KOPT-K1 (cell line): Measurements from ENCODE around the gene LIF.

Experiments used
- H3K27ac ChIP-seq: fragments of 200-600 bp; sonication (generic); 2 replicates; pipeline ENCODE4 v1.5.1; 2016; ENCODE audit warnings: antibody characterized with exemption, mild to moderate bottlenecking, low read depth, low read length; ENCODE audit not compliant: poor library complexity, severe bottlenecking
- H3K36me3 ChIP-seq: fragments of 200-600 bp; sonication (generic); 2 replicates; pipeline ENCODE4 v1.5.1; 2017; ENCODE audit warnings: antibody characterized with exemption, mild to moderate bottlenecking, low read length, moderate library complexity; ENCODE audit not compliant: insufficient read depth
- H3K9me3 ChIP-seq: fragments of 200-600 bp; sonication (generic); 2 replicates; pipeline ENCODE4 v1.5.1; 2017; ENCODE audit warnings: antibody characterized with exemption, low read length, mild to moderate bottlenecking; ENCODE audit not compliant: insufficient read depth, poor library complexity, severe bottlenecking

Gene LIF

GRCh38 chr22:30287648-30288418 is 41.3 kb upstream of the LIF start:
- no peaks in the 10 kb centered on the region for H3K9me3 ChIP-seq
- H3K27ac ChIP-seq = peak overlapping the region; percentile 79
- peaks cover 21% of the 10 kb centered on the region for H3K36me3 ChIP-seq

- peaks cover 13% of the 10 kb centered on the region for H3K36me3 ChIP-seq
- H3K27ac ChIP-seq = peak overlapping the region; percentile 35
- H3K9me3 ChIP-seq = no peaks in the 10 kb centered on the region
Observed at GRCh38 chr22:30286813-30287647, 40.5 kb upstream of the LIF start.

- Histone ChIP-seq H3K9me3 (no peaks in the 10 kb centered on the region), H3K27ac (peak overlapping the region; percentile 35), H3K36me3 (peaks cover 6% of the 10 kb centered on the region)
Observed at GRCh38 chr22:30286331-30286730, 39.8 kb upstream of the LIF start.

GRCh38 chr22:30285846-30286200 is 39.3 kb upstream of the LIF start:
- peaks cover under 1% of the 10 kb centered on the region; the same call in 1 of the 2 replicates for H3K36me3 ChIP-seq
- H3K9me3 ChIP-seq = no peaks in the 10 kb centered on the region
- peak overlapping the region; percentile 35 for H3K27ac ChIP-seq

- Histone ChIP-seq H3K36me3 (no peaks in the 10 kb centered on the region), H3K27ac (peak overlapping the region; percentile 88)
Observed at GRCh38 chr22:30285176-30285845, 38.8 kb upstream of the LIF start.

GRCh38 chr22:30284666-30285065 is 38.1 kb upstream of the LIF start:
- Histone ChIP-seq H3K36me3 (no peaks in the 10 kb centered on the region), H3K27ac (peak overlapping the region; percentile 88), H3K9me3 (no peaks in the 10 kb centered on the region)

More at GRCh38 chr22:30285176-30285845, 38.8 kb upstream of the LIF start:
- no peaks in the 10 kb centered on the region for H3K9me3 ChIP-seq

- H3K36me3 ChIP-seq = no peaks in the 10 kb centered on the region
- no peaks in the 10 kb centered on the region for H3K9me3 ChIP-seq
- H3K27ac ChIP-seq = peak overlapping the region; percentile 88
Observed at GRCh38 chr22:30284172-30284571, 37.6 kb upstream of the LIF start.

GRCh38 chr22:30283342-30283741 is 36.8 kb upstream of the LIF start:
- Histone ChIP-seq H3K27ac (peak overlapping the region; percentile 88), H3K36me3 (no peaks in the 10 kb centered on the region), H3K9me3 (no peaks in the 10 kb centered on the region)

- Histone ChIP-seq H3K9me3 (no peaks in the 10 kb centered on the region), H3K27ac (peak overlapping the region; percentile 88), H3K36me3 (no peaks in the 10 kb centered on the region)
Observed at GRCh38 chr22:30282616-30283046, 36.1 kb upstream of the LIF start.

- Histone ChIP-seq H3K27ac (no peak overlapping the region), H3K9me3 (no peaks in the 10 kb centered on the region), H3K36me3 (no peaks in the 10 kb centered on the region)
Observed at GRCh38 chr22:30280505-30280904, 33.9 kb upstream of the LIF start.

- Histone ChIP-seq H3K27ac (peak overlapping the region; percentile 29), H3K36me3 (no peaks in the 10 kb centered on the region), H3K9me3 (no peaks in the 10 kb centered on the region)
Observed at GRCh38 chr22:30279932-30280331, 33.4 kb upstream of the LIF start.

- peak overlapping the region; percentile 29 for H3K27ac ChIP-seq
- H3K36me3 ChIP-seq = no peaks in the 10 kb centered on the region
- no peaks in the 10 kb centered on the region for H3K9me3 ChIP-seq
Observed at GRCh38 chr22:30279046-30279788, 32.7 kb upstream of the LIF start.

- Histone ChIP-seq H3K27ac (peak overlapping the region; percentile 90), H3K9me3 (no peaks in the 10 kb centered on the region)
Observed at GRCh38 chr22:30277547-30278344, 31.2 kb upstream of the LIF start.

GRCh38 chr22:30276039-30276438 is 29.5 kb upstream of the LIF start:
- no peaks in the 10 kb centered on the region for H3K9me3 ChIP-seq
- peaks cover 13% of the 10 kb centered on the region for H3K36me3 ChIP-seq
- peak overlapping the region; percentile 90 for H3K27ac ChIP-seq

More at GRCh38 chr22:30277547-30278344, 31.2 kb upstream of the LIF start:
- 0 out of 2 replicates have a peak, but pooled peaks cover 7% of the 10 kb centered on the region for H3K36me3 ChIP-seq
